Transverse colon (tissue), 4 donors: Measurements from ENCODE around the gene ECHS1.

Experiments used
- CTCF ChIP-seq, 5 experiments: fragments of 200-600 bp in 3 of 5; fragments of 450-650 bp in 2 of 5; sonication (generic) in 3 of 5; IDR thresholded peaks; 1 replicate in 2 of 5; 2 replicates in 3 of 5; pipeline ENCODE4 v1.5.1; 2016 to 2017; ENCODE audit warnings: antibody characterized with exemption in 5 of 5, inconsistent platforms in 3 of 5, mild to moderate bottlenecking in 2 of 5, moderate library complexity in 1 of 5
- EP300 ChIP-seq: sonication (generic); formaldehyde crosslinking; IDR thresholded peaks from one replicate; pipeline ENCODE4 v1.6.1; 2017; ENCODE audit warnings: antibody characterized with exemption, low read depth
- POLR2A ChIP-seq: fragments of 450-650 bp; IDR thresholded peaks from one replicate; pipeline ENCODE4 v1.6.1; 2016; ENCODE audit warnings: antibody characterized with exemption, mild to moderate bottlenecking, moderate library complexity
- POLR2AphosphoS5 ChIP-seq, 3 donors: sonication (generic); formaldehyde crosslinking; IDR thresholded peaks; one replicate each; pipeline ENCODE4 v1.6.1; 2016; ENCODE audit warnings: antibody characterized with exemption in 3 of 3

GRCh38 chr10:133419211-133419950 is 46.2 kb upstream of the ECHS1 start:
- TF ChIP-seq CTCF (IDR thresholded peaks at IDR 0.05), result no peak
- TF ChIP-seq EP300, result no peak
- TF ChIP-seq POLR2AphosphoS5 (IDR thresholded peaks at IDR 0.05), result no peak
- TF ChIP-seq POLR2A, result no peak
